NCI-H82 treated with DMSO at 0.1 percent for 48 hours (cell line): ENCODE results near the gene CERK.
"Not testable (repeated sequence)": the region's sequence is repeated elsewhere in the genome, so short reads cannot be mapped to it uniquely, and the experiment has no call there.

Experiments
- DNase-seq: peaks from one replicate; lab custom pipeline; 2025; ENCODE audit not compliant: unreplicated experiment; lab: John Stamatoyannopoulos, UW

Gene CERK, protein sequence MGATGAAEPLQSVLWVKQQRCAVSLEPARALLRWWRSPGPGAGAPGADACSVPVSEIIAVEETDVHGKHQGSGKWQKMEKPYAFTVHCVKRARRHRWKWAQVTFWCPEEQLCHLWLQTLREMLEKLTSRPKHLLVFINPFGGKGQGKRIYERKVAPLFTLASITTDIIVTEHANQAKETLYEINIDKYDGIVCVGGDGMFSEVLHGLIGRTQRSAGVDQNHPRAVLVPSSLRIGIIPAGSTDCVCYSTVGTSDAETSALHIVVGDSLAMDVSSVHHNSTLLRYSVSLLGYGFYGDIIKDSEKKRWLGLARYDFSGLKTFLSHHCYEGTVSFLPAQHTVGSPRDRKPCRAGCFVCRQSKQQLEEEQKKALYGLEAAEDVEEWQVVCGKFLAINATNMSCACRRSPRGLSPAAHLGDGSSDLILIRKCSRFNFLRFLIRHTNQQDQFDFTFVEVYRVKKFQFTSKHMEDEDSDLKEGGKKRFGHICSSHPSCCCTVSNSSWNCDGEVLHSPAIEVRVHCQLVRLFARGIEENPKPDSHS

DNA sequence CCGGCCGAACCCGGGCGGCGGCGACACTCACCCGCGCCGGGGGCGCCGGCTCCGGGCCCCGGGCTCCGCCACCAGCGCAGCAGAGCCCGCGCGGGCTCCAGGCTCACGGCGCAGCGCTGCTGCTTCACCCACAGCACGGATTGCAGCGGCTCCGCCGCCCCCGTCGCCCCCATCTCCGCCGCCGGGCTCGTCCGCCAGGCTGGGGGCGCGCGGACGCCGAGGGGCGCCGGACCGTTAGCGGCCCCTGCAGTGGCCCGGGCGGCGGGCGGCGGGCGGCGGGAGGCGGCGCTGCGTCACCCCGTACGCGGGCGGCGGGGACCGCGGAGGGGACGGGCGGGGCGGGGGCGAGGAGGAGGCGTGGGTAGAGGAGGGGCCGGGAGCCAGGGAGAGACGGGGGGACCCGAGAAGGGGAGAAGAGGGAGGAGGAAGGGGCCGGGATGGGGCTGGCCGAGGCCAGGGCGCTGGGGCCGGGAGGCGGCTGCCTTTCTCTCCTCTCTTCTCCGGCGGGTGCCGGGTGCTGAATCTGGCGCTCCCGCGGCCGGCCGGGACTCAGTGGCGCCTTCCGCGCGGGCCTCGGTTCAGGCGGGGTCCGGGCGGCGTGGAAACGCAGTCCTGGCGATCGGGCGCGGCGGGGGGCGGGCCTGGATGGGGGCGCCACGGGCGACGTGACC, at the start of gene CERK:
TSS of gene CERK (minus strand) at position 277 of the 671 bp plus-strand sequence. CDS start at position 173, 104 bp downstream.
- peak; percentile 15 for DNase-seq

- DNase-seq: no peak
Measured at GRCh38 chr22:46783721-46784120, 45.7 kb upstream of the CERK start.

DNA sequence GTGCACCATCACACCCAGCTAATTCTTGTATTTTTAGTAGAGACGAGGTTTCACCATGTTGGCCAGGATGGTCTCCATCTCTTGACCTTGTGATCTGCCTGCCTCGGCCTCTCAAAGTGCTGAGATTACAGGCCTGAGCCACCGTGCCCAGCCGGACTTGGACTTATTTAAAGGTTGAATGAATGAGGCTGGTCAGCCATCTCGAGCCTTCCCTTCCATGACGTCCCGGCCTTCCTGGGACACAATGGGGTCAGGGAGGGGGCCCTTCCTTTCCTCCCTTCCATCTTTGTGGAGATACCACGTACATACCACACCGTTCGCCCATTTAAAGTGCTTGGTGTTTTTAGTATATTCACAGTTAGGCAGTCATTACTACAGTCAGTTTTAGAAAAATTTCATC, 44.1 kb upstream of the CERK start:
- not testable (repeated sequence) for DNase-seq

GRCh38 chr22:46781291-46781690, 43.2 kb upstream of the CERK start:
- no peak for DNase-seq

- no peak for DNase-seq
Measured at GRCh38 chr22:46780453-46780852, 42.4 kb upstream of the CERK start.

- no peak for DNase-seq
Measured at GRCh38 chr22:46779651-46780050, 41.6 kb upstream of the CERK start.

- DNase-seq: no peak
Measured at GRCh38 chr22:46779023-46779422, 41.0 kb upstream of the CERK start.

- DNase-seq: no peak
Measured at GRCh38 chr22:46777609-46777970, 39.5 kb upstream of the CERK start.

GRCh38 chr22:46776876-46777608, 39.0 kb upstream of the CERK start:
- DNase-seq: no peak

DNA sequence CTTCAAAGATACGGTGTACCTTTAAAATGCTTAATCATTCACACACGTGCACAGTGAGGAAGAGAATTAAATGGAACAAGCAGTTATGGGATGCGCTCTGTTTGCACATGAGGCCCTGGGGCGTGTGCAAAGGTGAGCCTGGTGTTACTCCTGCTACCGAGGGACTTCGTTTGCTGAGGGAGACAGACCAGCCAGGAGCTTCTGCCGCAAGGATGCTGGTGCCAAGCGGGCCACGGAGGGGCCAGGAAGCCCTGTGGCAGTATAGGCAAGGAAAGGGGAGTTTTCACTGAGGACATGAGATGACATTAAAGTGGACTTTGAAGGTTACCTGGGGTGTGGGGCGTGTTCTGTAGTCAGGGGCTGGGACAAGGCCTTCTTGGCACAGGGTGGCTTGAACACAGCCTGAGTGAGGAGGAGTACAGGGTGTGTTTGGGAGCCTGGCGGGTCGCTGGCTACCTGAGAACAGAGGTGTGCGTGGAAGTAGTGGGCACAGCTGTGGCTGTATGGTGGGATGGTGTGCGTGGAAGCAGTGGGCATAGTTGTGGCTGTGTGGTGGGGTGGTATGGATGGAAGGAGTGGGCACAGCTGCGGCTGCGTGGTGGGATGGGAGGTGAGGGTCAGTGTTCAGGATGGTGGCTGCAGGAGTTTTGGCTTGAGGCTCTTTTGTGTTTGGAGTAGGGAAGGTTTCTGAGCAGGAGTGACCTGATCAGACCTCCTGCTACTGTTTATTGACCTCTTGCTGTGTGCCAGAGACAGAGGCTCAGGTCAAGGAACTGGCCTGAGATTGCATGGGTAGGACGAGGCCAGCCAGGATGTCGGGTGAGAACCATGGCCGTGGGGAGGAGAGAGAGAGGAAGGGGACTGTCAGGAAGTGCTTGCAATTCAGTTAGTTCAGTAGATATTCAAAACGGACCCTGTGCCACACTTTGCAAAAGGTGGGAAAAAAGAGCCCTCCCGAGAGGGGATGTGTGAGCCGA, 38.1 kb upstream of the CERK start:
- no peak for DNase-seq

GRCh38 chr22:46774980-46775849, 37.2 kb upstream of the CERK start:
- DNase-seq: no peak

- no peak for DNase-seq
Measured at GRCh38 chr22:46774253-46774979, 36.4 kb upstream of the CERK start.

DNA sequence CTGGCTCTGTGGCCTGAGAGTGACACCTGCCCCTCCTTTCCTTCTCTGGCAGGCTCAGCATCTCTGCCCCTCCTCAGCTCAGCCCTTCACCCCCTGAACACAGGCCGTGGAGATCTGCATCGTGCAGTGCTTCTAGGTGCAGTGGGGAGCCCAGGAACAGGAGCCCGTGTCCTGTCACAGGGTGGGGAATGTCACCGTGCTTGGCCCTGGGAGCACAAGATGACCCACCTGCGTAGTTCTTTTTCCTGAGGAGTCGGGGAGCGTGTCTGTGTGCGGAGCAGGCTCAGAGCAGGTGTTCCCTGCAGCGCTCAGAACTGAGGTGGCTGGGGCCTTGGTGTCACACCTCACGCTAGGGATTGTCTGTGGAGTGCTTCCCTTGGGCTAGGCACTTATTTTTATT, 35.0 kb upstream of the CERK start:
- DNase-seq: no peak

- DNase-seq: no peak
Measured at GRCh38 chr22:46770726-46771125, 32.7 kb upstream of the CERK start.

DNA sequence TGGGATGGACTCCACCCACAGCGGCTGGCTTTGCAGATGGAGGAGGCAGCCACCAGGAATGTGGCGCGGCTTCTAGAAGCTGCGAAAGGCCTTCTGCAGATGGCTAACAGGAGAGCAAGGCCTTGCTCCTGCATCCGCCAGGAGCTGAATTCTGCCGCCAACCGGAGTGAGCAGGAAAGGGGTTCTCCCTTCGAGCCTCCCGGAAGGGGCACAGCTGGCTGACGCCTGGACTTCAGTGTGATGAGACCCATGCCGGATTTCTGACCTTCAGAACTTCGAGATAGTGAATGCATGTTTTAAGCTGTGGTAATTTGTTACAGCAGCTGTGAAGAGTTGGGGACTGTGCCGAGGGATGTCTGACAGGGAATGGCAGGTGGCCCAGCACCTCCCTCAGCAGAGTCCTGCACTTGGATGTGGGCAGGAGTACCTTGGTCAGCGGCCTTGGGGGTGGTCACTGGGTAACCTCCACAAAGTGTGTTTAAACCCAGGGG, 32.1 kb upstream of the CERK start:
- DNase-seq: no peak

- no peak for DNase-seq
Measured at GRCh38 chr22:46769706-46770105, 31.7 kb upstream of the CERK start.

DNA sequence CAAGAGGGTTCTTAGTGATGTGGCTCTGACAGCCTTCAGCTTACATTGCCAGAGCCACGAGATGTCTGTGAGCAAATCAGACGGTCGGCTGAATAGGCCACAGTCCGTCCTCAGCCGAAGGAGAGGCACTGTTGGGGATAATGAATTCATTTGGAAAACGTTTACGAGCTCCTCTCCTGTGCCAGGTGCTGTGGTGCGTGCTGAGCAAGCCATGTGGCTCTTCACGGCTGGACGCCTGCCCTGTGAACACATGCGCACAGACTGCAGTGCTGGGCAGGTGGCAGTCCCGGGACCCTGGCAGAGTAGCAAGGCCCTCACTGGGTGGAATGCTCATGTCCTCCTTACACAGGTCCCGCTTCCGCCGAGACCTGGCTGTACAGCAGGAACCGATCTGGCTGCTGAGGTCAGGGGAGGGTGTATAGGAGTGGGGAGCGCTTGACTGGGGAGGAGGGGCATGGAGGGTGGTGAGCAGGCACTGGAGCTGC, 31.2 kb upstream of the CERK start:
- DNase-seq: no peak

GRCh38 chr22:46767249-46767985, 29.4 kb upstream of the CERK start:
- no peak for DNase-seq
